NT2/D1 (cell line): ENCODE results near the gene XCL1.

Experiments used
- DNase-seq: peaks from one replicate; pipeline ENCODE4 v3.0.0-alpha.2; 2011; ENCODE audit warnings: low read depth, low spot score
- H3K27me3 ChIP-seq: 2 replicates; pipeline ENCODE4 v1.6.0; 2011; ENCODE audit warnings: mild to moderate bottlenecking; ENCODE audit not compliant: insufficient read length, insufficient read depth
- H3K36me3 ChIP-seq: 2 replicates; pipeline ENCODE4 v1.6.1; 2011; ENCODE audit warnings: mild to moderate bottlenecking, low read length, mixed read lengths; ENCODE audit not compliant: insufficient read depth, insufficient read length
- H3K4me1 ChIP-seq: 2 replicates; pipeline ENCODE4 v1.5.1; 2011; ENCODE audit not compliant: insufficient read depth, insufficient read length
- H3K4me3 ChIP-seq: 2 replicates; pipeline ENCODE4 v1.5.1; 2011; ENCODE audit warnings: low read depth; ENCODE audit not compliant: insufficient read length
- H3K9ac ChIP-seq: 2 replicates; pipeline ENCODE4 v1.6.0; 2011; ENCODE audit warnings: low read depth; ENCODE audit not compliant: insufficient read length
- H3K9me3 ChIP-seq: 2 replicates; pipeline ENCODE4 v1.5.1; 2011; ENCODE audit warnings: mild to moderate bottlenecking, low read length; ENCODE audit not compliant: insufficient read depth
- SUZ12 ChIP-seq: IDR thresholded peaks from 2 replicates; pipeline ENCODE4 v1.6.1; 2011; ENCODE audit not compliant: insufficient read length, insufficient read depth; ENCODE audit errors: extremely low read depth
- YY1 ChIP-seq: IDR thresholded peaks from 2 replicates; pipeline ENCODE4 v1.6.1; 2011; ENCODE audit not compliant: insufficient read length, insufficient read depth
- ZNF274 ChIP-seq: IDR thresholded peaks from 2 replicates; pipeline ENCODE4 v1.6.1; 2011; ENCODE audit warnings: mild to moderate bottlenecking, low read depth, low read length

Gene XCL1

DNA sequence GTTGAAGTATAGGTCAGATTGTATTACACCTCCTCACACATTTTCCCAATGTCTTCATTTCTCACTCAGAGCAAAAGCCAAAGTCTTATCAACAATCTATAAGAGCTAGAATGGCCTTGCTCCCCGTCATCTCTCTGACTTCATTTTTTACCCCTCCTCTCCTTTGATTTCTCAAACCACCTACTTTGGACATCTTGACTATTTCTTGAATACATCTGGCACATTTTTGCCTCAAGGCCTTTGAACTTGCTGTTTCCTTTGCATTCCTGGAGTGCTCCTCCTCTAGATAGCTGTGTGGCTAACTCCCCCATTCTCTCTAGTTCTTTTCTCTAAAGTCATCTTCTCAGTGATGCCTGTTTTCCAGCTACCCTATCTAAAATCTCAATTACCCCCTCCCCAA, 25.4 kb upstream of the XCL1 start:
- H3K9ac ChIP-seq: no peak overlapping the region
- H3K4me1 ChIP-seq: no peaks in the 10 kb centered on the region
- no peak for DNase-seq

DNA sequence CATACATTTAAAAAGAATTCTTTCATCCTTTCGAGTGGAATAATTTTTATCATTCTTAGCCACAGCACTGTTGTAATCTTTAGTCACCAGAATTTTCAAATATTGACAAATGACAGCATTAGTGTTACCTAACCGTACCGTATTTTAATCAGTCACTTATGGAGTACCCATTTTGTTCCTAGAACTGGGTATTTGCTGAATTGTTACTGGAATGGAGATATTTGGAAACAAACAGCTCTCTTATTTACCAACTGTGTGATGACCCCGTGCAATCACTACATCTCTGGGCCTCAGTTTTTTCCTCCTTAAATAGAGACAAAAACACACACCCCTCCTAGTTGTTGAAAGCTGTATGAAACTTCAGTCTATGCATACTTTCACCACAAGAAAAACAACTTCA, 24.7 kb upstream of the XCL1 start:
- no peak for DNase-seq
- H3K27me3 ChIP-seq: no peaks in the 10 kb centered on the region
- no peak for TF ChIP-seq YY1
- no peak for TF ChIP-seq ZNF274
- no peak for TF ChIP-seq SUZ12
- no peaks in the 10 kb centered on the region for H3K36me3 ChIP-seq
- H3K4me1 ChIP-seq: no peaks in the 10 kb centered on the region
- no peaks in the 10 kb centered on the region for H3K9me3 ChIP-seq
- H3K4me3 ChIP-seq: no peak overlapping the region
- H3K9ac ChIP-seq: no peak overlapping the region

More for the DNA sequence above, 25.4 kb upstream of the XCL1 start:
- Histone ChIP-seq H3K4me3 (no peak overlapping the region), H3K36me3 (no peaks in the 10 kb centered on the region), H3K9me3 (no peaks in the 10 kb centered on the region), H3K27me3 (no peaks in the 10 kb centered on the region)
- TF ChIP-seq SUZ12 (no peak), ZNF274 (no peak), YY1 (no peak)

DNA sequence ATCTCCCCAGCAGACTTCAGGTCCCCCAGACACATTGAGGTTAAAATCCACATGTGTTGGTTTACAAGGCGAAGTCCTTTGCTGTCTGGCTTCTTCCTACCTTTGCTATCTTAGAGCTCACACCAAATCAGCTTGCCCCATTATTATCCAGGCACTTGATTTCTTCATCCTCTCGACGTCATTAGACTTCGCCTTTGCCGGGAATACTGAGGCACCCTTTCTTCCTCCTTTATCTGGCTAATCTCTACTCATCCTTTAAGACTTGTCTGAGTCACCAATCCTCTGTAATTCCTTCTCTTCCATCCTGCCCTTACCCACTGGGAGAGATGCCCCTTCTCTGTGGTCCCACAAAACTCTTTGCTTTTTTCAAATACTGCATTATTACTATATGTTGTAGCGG, 23.4 kb upstream of the XCL1 start:
- no peaks in the 10 kb centered on the region for H3K4me1 ChIP-seq
- no peak for DNase-seq

DNA sequence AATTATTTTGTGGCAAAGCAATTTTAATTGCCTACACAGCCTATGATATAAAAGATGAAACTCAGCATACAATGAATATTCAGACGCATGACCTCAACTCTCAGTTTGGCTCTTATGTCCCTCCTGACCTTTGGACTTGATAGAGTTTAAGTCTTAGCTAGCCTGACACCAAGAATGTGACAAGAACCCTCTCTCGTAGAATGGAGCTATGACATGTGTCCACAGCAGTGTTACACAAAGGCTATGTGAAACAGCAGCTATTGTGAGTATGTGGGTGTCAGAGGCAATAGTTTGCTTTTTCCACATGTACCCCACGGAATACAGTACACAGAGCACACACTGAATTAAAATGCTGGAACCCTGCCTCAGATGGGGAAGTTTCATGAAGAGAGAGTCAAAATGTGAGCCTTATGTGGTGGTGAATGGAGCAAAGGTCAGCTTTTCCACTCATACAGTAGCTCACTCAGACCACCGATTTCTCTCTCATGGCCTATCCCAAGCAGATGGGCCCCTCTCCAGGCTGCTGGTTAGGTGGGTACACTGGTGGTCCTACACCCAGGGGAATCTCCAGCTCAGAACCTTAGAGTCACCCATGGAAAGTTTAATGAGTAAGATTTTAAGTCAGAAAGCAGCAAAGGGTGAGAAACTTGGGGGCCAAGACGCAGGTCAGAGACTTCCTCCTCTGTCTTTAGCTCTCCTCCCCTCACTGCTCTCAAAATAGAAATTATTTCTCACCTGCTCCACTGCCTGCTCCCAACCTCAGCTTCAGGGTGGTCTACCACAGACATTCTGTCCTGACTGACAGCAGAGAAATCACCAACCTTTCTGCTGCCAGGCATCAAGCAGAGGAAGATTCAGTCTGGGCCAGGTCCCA, 22.5 kb upstream of the XCL1 start:
- H3K4me3 ChIP-seq: no peak overlapping the region
- DNase-seq: no peak
- no peaks in the 10 kb centered on the region for H3K27me3 ChIP-seq
- no peaks in the 10 kb centered on the region for H3K36me3 ChIP-seq
- no peaks in the 10 kb centered on the region for H3K9me3 ChIP-seq
- TF ChIP-seq YY1 (no peak), SUZ12 (no peak), ZNF274 (no peak)
- no peak overlapping the region for H3K9ac ChIP-seq
- H3K4me1 ChIP-seq: no peaks in the 10 kb centered on the region

More for the DNA sequence above, 23.4 kb upstream of the XCL1 start:
- TF ChIP-seq SUZ12: no peak
- no peak for TF ChIP-seq YY1
- no peak for TF ChIP-seq ZNF274
- Histone ChIP-seq H3K27me3 (no peaks in the 10 kb centered on the region), H3K9ac (no peak overlapping the region), H3K36me3 (no peaks in the 10 kb centered on the region), H3K9me3 (no peaks in the 10 kb centered on the region), H3K4me3 (no peak overlapping the region)

DNA sequence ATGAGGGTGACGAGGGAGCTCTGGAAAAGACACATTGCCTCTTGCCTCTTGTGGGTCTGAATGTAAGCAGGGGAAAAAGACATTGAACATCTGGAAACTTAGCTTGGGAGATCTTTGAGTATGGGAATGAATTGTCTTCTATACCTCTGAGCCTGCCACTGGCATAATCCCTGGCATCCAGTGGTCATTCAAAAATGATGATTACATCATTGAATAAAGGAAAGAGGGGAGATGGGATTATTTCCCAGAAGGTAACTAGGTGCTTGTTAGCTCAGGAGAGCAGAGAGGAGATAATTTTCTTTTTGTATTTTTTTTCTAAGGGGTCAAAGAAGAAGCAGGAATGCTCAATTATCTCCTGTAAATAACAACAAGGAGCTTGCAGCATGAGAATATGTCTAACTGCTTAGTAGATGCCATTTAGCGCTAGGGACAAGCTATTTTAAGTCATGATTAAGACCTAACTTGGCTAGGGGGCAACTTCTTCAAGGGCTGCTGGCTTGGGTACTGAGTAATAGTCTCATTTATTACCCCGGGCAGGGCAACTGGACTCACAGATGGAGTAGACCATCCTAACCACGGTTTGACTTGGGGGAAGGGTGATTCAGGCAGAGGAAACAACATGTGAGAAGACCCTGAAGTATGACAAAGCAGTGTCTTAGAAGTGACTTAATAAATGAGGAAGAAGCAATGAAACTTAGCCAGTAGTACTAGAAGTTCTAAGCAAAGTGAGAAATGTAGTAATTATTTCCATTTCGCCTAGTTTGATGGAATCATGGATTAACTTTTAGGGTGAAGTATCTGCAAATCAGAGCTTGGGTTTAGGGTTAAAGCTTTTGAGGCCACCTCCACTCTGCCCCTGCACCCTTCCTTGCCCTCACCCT, 21.6 kb upstream of the XCL1 start:
- H3K9me3 ChIP-seq: no peaks in the 10 kb centered on the region
- H3K4me1 ChIP-seq: no peaks in the 10 kb centered on the region
- no peak overlapping the region for H3K9ac ChIP-seq
- no peak overlapping the region for H3K4me3 ChIP-seq
- no peaks in the 10 kb centered on the region for H3K36me3 ChIP-seq
- TF ChIP-seq SUZ12: no peak
- no peak for TF ChIP-seq ZNF274
- no peak for TF ChIP-seq YY1
- H3K27me3 ChIP-seq: no peaks in the 10 kb centered on the region
- DNase-seq: no peak

DNA sequence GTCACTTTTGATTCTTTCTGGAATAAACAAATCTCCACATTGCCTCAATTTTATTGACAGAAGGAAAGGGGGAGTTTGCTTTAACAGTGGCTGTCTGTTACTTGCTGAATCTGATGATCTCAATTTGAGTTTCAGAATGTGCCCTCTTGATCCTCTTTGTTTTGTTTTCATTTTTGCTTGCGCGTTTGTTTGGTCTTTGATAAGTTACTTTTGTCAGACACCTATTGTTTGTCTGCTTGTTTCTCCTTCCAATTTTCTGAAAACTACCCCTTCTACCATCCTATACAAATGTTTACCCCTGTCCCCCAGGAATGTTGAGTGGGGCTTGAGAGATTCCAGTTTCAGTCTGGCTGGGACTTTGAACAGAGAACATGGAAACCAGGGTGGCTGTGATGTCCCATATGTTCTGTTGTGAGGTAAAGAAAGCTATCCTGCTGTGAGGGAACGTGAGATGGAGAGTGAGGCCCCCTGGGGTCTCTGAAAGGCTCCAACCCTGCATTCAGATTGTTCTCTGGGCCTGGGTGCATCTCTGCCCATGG, 20.8 kb upstream of the XCL1 start:
- H3K27me3 ChIP-seq: no peaks in the 10 kb centered on the region
- TF ChIP-seq ZNF274 (no peak), SUZ12 (no peak), YY1 (no peak)
- no peak overlapping the region for H3K9ac ChIP-seq
- no peaks in the 10 kb centered on the region for H3K36me3 ChIP-seq
- H3K4me1 ChIP-seq: no peaks in the 10 kb centered on the region
- no peak for DNase-seq
- no peak overlapping the region for H3K4me3 ChIP-seq
- no peaks in the 10 kb centered on the region for H3K9me3 ChIP-seq

DNA sequence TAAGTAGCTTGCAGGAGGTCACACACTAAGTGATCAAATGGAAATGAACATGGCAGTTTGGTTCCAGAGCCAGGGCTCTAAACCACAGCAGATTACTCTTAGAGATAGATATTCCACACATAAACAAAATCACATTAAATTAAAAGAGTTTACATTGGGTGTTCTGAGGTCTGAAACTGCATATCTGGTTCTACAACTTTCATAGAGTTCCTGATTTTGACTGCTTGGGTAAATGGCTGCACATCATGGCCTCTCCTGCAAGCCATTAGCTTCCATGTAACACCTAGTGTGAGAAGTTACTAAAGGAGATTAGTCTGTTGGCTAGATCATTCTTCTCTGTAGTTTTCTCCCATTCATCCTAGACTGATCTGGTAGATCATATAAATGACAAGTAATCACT, 19.8 kb upstream of the XCL1 start:
- no peaks in the 10 kb centered on the region for H3K9me3 ChIP-seq
- no peaks in the 10 kb centered on the region for H3K4me1 ChIP-seq
- no peak overlapping the region for H3K4me3 ChIP-seq
- no peaks in the 10 kb centered on the region for H3K27me3 ChIP-seq
- no peaks in the 10 kb centered on the region for H3K36me3 ChIP-seq
- H3K9ac ChIP-seq: no peak overlapping the region
- DNase-seq: no peak
- TF ChIP-seq SUZ12 (no peak), YY1 (no peak), ZNF274 (no peak)
